WTC11 (cell line): ENCODE measurements around the gene PNLDC1.

Source experiments
- CTCF ChIP-seq: fragments of 200-600 bp; IDR thresholded peaks from 2 replicates; pipeline ENCODE4 v1.8.0; 2022; ENCODE audit warnings: antibody characterized with exemption
- NR2C2 ChIP-seq: sonication (generic); formaldehyde crosslinking; IDR thresholded peaks from 2 replicates; pipeline ENCODE4 v1.8.0; 2022; ENCODE audit warnings: mild to moderate bottlenecking, missing genetic modification reagents
- PREB ChIP-seq: sonication (generic); formaldehyde crosslinking; IDR thresholded peaks from 2 replicates; pipeline ENCODE4 v1.8.1; 2022; ENCODE audit warnings: mild to moderate bottlenecking, missing genetic modification reagents, moderate library complexity, borderline replicate concordance

GRCh38 chr6:159837511-159837910 lies 37.4 kb downstream of the PNLDC1 start:
- TF ChIP-seq NR2C2 (CRISPR knock-in tag) (no peak), CTCF (no peak), PREB (CRISPR knock-in tag) (no peak)
